SK-N-SH (cell line): ENCODE data around the gene ZNF587B. TPM values are rescaled to one million over a fixed set of nuclear protein-coding genes. Genes with fewer than 3 reads are reported as not detected.
"Not testable (repeated sequence)": the region's sequence is repeated elsewhere in the genome, so short reads cannot be mapped to it uniquely, and the experiment has no call there.

Experiments used
- CTCF ChIA-PET: fragments of 300-600, 350-600 bp; formaldehyde crosslinking; extraction: SDS; loops from one replicate; lab custom pipeline; 2021; lab: Yijun Ruan, JAX
- POLR2A ChIA-PET: fragments of 350-600 bp; sonication (Branson Sonifier 250); formaldehyde crosslinking; extraction: SDS; loops from one replicate; lab custom pipeline; 2020; ENCODE audit warnings: antibody characterized with exemption, inconsistent platforms; lab: Yijun Ruan, JAX
- DNase-seq: peaks from one replicate; pipeline ENCODE4 v3.0.0; 2012
- H2AFZ ChIP-seq: fragments of 200-600 bp; sonication (generic); 2 replicates; pipeline ENCODE4 v1.8.1; 2016; ENCODE audit warnings: antibody characterized with exemption, mild to moderate bottlenecking, low read depth
- H3F3A ChIP-seq: fragments of 200-600 bp; sonication (generic); replicated peaks from 2 replicates; pipeline ENCODE3; 2016; ENCODE audit warnings: antibody characterized with exemption, mild to moderate bottlenecking; ENCODE audit not compliant: insufficient read depth
- H3K27ac ChIP-seq, 2 experiments: fragments of 200-500 bp in 1 of 2; fragments of 200-600 bp in 1 of 2; sonication (Bioruptor generic) in 1 of 2; sonication (generic), shearing (Covaris generic) in 1 of 2; 2 replicates each; pipeline versions ENCODE4 v1.5.1 to v1.6.1; 2014 to 2016; ENCODE audit warnings: low read depth in 2 of 2, inconsistent platforms in 1 of 2, low read length in 1 of 2, mild to moderate bottlenecking in 1 of 2, mixed read lengths in 1 of 2
- H3K27me3 ChIP-seq: fragments of 200-600 bp; sonication (generic), shearing (Covaris generic); 2 replicates; pipeline ENCODE4 v1.6.1; 2016; ENCODE audit warnings: mixed run types; ENCODE audit not compliant: insufficient read depth
- H3K36me3 ChIP-seq, 2 experiments: fragments of 200-500 bp in 1 of 2; fragments of 200-600 bp in 1 of 2; sonication (Bioruptor generic) in 1 of 2; sonication (generic) in 1 of 2; replicated peaks in 1 of 2; 2 replicates each; pipeline versions ENCODE3 to v1.5.1; 2014 to 2016; ENCODE audit warnings: low read length in 1 of 2, mild to moderate bottlenecking in 1 of 2; ENCODE audit not compliant: insufficient read depth in 2 of 2, control insufficient read depth in 1 of 2
- H3K4me1 ChIP-seq, 2 experiments: fragments of 200-500 bp in 1 of 2; fragments of 200-600 bp in 1 of 2; sonication (Bioruptor generic) in 1 of 2; sonication (generic), shearing (Covaris generic) in 1 of 2; 2 replicates each; pipeline versions ENCODE4 v1.5.1 to v1.6.1; 2014 to 2016; ENCODE audit warnings: low read depth in 1 of 2, low read length in 1 of 2, mixed run types in 1 of 2; ENCODE audit not compliant: insufficient read depth in 2 of 2, control insufficient read depth in 1 of 2
- H3K4me2 ChIP-seq: fragments of 200-600 bp; sonication (generic), shearing (Covaris generic); 2 replicates; pipeline ENCODE4 v1.6.1; 2017; ENCODE audit warnings: mixed run types
- H3K4me3 ChIP-seq, 2 experiments: fragments of 200-500 bp in 1 of 2; fragments of 200-600 bp in 1 of 2; sonication (Bioruptor generic) in 1 of 2; sonication (generic), shearing (Covaris generic) in 1 of 2; 2 replicates each; pipeline versions ENCODE4 v1.5.1 to v1.8.1; 2014 to 2016; ENCODE audit warnings: low read depth in 2 of 2, inconsistent platforms in 1 of 2, low read length in 1 of 2, mild to moderate bottlenecking in 1 of 2, mixed read lengths in 1 of 2, moderate library complexity in 1 of 2
- H3K79me2 ChIP-seq: fragments of 200-600 bp; sonication (generic); 2 replicates; pipeline ENCODE4 v1.8.1; 2017; ENCODE audit warnings: mild to moderate bottlenecking; ENCODE audit not compliant: insufficient read depth
- H3K9ac ChIP-seq: fragments of 200-600 bp; sonication (generic); 2 replicates; pipeline ENCODE4 v1.6.1; 2017; ENCODE audit warnings: mixed run types
- H3K9me2 ChIP-seq: fragments of 200-600 bp; sonication (generic); 2 replicates; pipeline ENCODE4 v1.6.1; 2017; ENCODE audit warnings: mixed run types
- H3K9me3 ChIP-seq: fragments of 200-600 bp; sonication (generic); 2 replicates; pipeline ENCODE4 v1.6.1; 2017; ENCODE audit warnings: mixed run types, mild to moderate bottlenecking, moderate library complexity
- H4K20me1 ChIP-seq: fragments of 200-600 bp; sonication (generic); 2 replicates; pipeline ENCODE4 v1.6.1; 2017; ENCODE audit warnings: mild to moderate bottlenecking, mixed run types; ENCODE audit not compliant: insufficient read depth
- CHD2 ChIP-seq: fragments of 150-350 bp; IDR thresholded peaks from 2 replicates; pipeline ENCODE4 v1.6.1; 2018; ENCODE audit warnings: low read length; ENCODE audit not compliant: partially characterized antibody
- ELF1 ChIP-seq: IDR thresholded peaks from 2 replicates; pipeline ENCODE4 v1.4.0; 2012
- GABPA ChIP-seq: IDR thresholded peaks from 2 replicates; pipeline ENCODE4 v1.4.0; 2012; ENCODE audit warnings: low read depth, mild to moderate bottlenecking
- MXI1 ChIP-seq: IDR thresholded peaks from 2 replicates; pipeline ENCODE4 v1.6.1; 2012; ENCODE audit warnings: mild to moderate bottlenecking, low read depth, low read length, improper control_type of control experiment
- PBX3 ChIP-seq: IDR thresholded peaks from 2 replicates; pipeline ENCODE4; 2012
- POLR2AphosphoS5 ChIP-seq: IDR thresholded peaks from 2 replicates; pipeline ENCODE4 v1.6.1; 2012; ENCODE audit warnings: low read depth, low read length
- SIN3A ChIP-seq: IDR thresholded peaks from 2 replicates; pipeline ENCODE4 v1.6.1; 2012; ENCODE audit warnings: low read depth, mild to moderate bottlenecking, low read length, moderate library complexity, borderline replicate concordance
- TAF1 ChIP-seq: IDR thresholded peaks from 2 replicates; pipeline ENCODE4 v1.6.1; 2012; ENCODE audit warnings: low read depth, mild to moderate bottlenecking, low read length, moderate library complexity, borderline replicate concordance
- YY1 ChIP-seq: IDR thresholded peaks from 2 replicates; pipeline ENCODE4 v1.4.0; 2012; ENCODE audit warnings: low read depth, mild to moderate bottlenecking
- ZBTB33 ChIP-seq: IDR thresholded peaks from 2 replicates; pipeline ENCODE4 v1.4.0; 2012; ENCODE audit warnings: low read depth, borderline replicate concordance
- WGBS: methylation state at CpG from one replicate; pipeline ENCODE4 v1.1.6; 2017; ENCODE audit warnings: low lambda C conversion rate; 5-methylcytosine and 5-hydroxymethylcytosine counted together
- polyA plus RNA-seq, 3 experiments: library from polyadenylated mRNA; depleted of rRNA; stranded (reverse); fragments of >200 nt; gene quantifications; 2 replicates each; pipeline ENCODE4 v1.2.3, GENCODE V29; 2012
- TF ChIP-seq, protein P1 (sequence below): IDR thresholded peaks from 2 replicates; pipeline ENCODE4 v1.4.0; 2012; ENCODE audit warnings: low read depth, borderline replicate concordance

ZNF587B gene
- polyA plus RNA-seq, 1 of the 3 experiments (the other 2 are of a cell fraction) = 2.4 TPM

DNA sequence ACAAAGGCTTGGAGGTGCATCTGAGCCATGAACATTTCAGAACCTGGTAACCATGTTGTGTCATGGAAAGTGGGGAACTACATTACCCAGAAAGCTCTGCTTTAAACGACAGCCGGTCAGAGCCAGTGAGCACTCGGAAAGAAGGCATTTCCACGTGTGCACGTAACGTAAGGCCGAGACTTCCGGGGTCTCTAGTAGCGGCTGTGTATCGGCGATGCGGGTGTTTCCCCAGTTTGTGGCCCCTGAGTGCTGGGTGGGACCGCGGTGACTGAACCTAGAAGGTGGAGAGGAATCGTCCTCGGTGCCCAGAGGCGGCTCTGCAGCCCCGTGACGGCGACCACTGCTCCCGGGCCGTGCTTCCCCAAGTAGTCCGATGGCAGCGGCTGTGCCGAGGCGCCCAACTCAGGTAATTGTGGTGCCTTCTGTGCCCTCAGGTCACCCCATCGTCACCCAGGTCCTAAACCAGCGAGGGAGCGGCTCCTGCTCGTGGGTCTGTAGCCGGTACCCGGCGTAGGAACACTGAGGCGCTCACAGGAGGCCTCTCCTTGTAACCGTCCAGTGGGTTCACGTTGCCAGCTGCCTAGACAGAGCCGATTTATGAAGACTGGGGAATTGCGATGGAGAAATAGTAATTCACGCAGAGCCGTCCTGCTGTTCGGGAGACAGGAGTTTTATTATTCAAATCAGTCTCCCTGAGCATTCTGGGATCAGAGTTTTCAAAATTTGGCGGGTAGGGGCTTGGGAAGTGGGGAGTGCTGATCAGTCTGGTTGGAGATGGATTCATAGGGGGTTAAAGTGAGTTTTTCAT, 19.8 kb downstream of the ZNF587B start, which contains the start of gene ZNF587:
Gene ZNF587, plus strand, starts transcription at position 194 of the 808 bp plus-strand sequence. Its CDS starts 180 bp downstream, at position 374.
- under 1% methylated on average over 17 of the region's 42 CpGs for WGBS
- Histone ChIP-seq H3K9ac (peak within 1 kb of the TSS; percentile 96), H3K4me2 (peak within 1 kb of the TSS; percentile 98), H3F3A (peaks cover 13% of the 10 kb centered on the region), H3K36me3 (peaks cover 0 to 29% of the 10 kb centered on the region in 2 experiments), H3K79me2 (peaks cover 66% of the 10 kb centered on the region), H3K27ac (peak within 1 kb of the TSS; percentile 59 to 73), H2AFZ (peak within 1 kb of the TSS; percentile 69; the same call in 1 of the 2 replicates), H3K4me3 (peak within 1 kb of the TSS; percentile 79 to 94)
- not testable (repeated sequence) for H3K27me3 ChIP-seq, H4K20me1 ChIP-seq, H3K9me3 ChIP-seq, H3K9me2 ChIP-seq, H3K4me1 ChIP-seq
- DNase-seq = peak; percentile 73
- ChIA-PET POLR2A (interaction anchor here (0.6 to 1.4 kb wide), 3 partner anchors 18 to 499 kb away, joined by 3 to 6 read pairs (median 3); partner anchors contain the start of gene ZNF552), CTCF (interaction anchor here (1.3 kb wide), 1 partner anchor 20 kb away, joined by 4 read pairs; the partner anchor contains the start of gene ZNF587B)
- TF ChIP-seq GABPA (peak; percentile 87), TAF1 (peak; percentile 54; the same call in 1 of the 2 replicates), PBX3 (peak; percentile 98), SIN3A (peak; percentile 51; the same call in 1 of the 2 replicates), YY1 (peak; percentile 79), CHD2 (peak; percentile 85), MXI1 (peak; percentile 63), ELF1 (peak; percentile 77), ZBTB33 (peak; percentile 10; the same call in 1 of the 2 replicates), POLR2AphosphoS5 (peak; percentile 69)
- TF ChIP-seq, protein P1, sequence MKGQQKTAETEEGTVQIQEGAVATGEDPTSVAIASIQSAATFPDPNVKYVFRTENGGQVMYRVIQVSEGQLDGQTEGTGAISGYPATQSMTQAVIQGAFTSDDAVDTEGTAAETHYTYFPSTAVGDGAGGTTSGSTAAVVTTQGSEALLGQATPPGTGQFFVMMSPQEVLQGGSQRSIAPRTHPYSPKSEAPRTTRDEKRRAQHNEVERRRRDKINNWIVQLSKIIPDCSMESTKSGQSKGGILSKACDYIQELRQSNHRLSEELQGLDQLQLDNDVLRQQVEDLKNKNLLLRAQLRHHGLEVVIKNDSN = peak; percentile 51; the same call in 1 of the 2 replicates
